Measurements from ENCODE around the gene ST6GALNAC5. TPM values are rescaled to one million over a fixed set of nuclear protein-coding genes. Genes with fewer than 3 reads are reported as not detected.

Gene ST6GALNAC5
- total and polyA plus RNA-seq, 9 donors: 2.9 to 21.0 (median 9.9) TPM

DNA sequence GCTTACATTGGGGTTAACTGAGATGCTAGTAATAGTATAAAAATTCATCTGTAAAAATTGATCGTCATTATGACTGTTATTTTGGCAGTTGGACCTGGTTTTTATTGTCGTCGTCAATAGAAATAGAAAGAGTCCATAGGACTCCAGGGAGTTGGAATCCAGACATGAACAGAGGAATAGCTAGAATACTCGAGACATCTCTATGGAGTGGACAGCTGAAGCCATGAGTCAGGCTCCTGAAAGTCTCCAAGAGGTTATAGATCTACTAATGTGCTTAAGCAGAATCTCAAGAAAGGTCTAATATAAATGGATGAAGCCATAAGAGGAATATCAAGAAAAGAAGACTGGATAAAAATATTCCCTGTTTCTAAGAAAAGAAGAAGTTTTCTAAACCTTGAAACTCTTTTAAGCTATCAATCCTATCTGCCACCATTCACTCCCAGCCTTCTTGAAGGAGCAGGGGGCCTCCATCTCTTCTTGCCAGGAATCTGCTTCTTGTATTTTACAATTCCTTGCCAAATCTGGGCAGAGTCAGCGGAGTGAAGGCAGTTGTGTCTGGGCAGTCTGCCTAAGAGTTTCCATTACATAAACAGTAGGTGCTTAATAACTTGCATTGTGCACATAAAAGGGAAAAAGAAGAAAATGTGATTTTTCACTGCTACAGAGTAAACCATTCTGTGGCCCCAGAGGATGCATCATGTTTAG, 163.3 kb downstream of the ST6GALNAC5 start:
- Histone ChIP-seq H3K36me3 (no peaks in the 10 kb centered on the region), H3K9me3 (no peaks in the 10 kb centered on the region), H3K4me1 (ENCODE audit: insufficient read depth) (peaks cover 2% of the 10 kb centered on the region), H3K27me3 (no peaks in the 10 kb centered on the region), H3K27ac (no peak overlapping the region), H3K4me3 (no peak overlapping the region)
- 74 to 81% (median 80%) methylated on average over 5 of the region's 5 CpGs for WGBS, 3 donors
- DNase-seq: no peak
- TF ChIP-seq, protein P1, sequence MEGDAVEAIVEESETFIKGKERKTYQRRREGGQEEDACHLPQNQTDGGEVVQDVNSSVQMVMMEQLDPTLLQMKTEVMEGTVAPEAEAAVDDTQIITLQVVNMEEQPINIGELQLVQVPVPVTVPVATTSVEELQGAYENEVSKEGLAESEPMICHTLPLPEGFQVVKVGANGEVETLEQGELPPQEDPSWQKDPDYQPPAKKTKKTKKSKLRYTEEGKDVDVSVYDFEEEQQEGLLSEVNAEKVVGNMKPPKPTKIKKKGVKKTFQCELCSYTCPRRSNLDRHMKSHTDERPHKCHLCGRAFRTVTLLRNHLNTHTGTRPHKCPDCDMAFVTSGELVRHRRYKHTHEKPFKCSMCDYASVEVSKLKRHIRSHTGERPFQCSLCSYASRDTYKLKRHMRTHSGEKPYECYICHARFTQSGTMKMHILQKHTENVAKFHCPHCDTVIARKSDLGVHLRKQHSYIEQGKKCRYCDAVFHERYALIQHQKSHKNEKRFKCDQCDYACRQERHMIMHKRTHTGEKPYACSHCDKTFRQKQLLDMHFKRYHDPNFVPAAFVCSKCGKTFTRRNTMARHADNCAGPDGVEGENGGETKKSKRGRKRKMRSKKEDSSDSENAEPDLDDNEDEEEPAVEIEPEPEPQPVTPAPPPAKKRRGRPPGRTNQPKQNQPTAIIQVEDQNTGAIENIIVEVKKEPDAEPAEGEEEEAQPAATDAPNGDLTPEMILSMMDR (IDR thresholded peaks at IDR 0.05): no peak
- TF ChIP-seq POLR2A (IDR thresholded peaks at IDR 0.05): no peak
- TF ChIP-seq EP300 (IDR thresholded peaks at IDR 0.05): no peak
- intact Hi-C loops (cut with DNase I): no loop called here

DNA sequence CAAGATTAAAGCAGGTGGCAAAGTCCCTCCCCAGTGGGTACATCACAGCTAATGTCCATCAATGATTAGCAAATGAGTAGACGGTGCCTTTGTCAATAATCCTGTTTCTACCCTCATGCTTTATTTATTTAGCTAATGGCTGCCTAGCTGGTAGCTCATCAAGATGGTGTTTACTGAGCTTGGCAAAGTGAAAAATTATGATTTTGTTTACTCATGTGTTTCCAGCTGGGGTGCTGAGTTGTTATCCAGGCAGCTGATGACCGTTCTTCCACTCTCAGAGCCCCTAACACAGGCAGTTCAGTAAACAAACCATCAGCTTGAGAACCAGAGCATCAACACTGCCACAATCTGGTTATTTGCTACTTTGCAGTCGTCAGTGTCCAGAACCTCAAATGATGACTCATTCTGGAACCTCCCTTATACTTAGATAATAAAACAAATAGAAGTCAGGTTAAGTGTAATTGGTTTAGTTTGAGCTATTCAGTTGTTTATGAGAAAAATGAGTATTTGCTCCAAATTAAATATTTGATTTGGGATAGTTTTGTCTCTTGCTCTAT, 163.9 kb downstream of the ST6GALNAC5 start:
- no peak for DNase-seq
- no peak for TF ChIP-seq POLR2A (IDR thresholded peaks at IDR 0.05)
- TF ChIP-seq, protein P1 (IDR thresholded peaks at IDR 0.05): peak in 1 of 3 donors; percentile 17
- no peak for TF ChIP-seq EP300 (IDR thresholded peaks at IDR 0.05)

DNA sequence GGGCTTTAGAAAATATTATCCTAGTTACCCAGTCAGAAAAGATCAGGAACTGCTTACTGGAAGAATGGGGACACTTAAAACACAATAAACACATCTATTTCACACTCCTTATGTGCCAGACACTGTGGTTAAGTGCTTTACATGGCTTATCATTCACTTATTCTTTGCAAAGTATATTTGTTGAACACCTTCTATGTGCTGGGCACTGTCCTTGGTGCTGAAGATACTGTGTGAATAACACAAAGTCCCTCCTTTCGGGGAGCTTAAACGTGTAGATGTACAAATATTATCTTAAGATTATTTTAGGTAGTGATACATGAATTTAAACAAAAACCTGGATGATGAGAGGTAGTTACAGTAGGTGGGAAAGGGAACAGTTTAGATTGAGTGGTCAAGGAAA, 169.3 kb downstream of the ST6GALNAC5 start:
- Histone ChIP-seq H3K27ac (no peak overlapping the region), H3K4me1 (ENCODE audit: insufficient read depth) (no peaks in the 10 kb centered on the region), H3K4me3 (no peak overlapping the region), H3K27me3 (no peaks in the 10 kb centered on the region), H3K9me3 (no peaks in the 10 kb centered on the region), H3K36me3 (no peaks in the 10 kb centered on the region)
- 44 to 61% (median 51%) methylated on average over 2 of the region's 2 CpGs for WGBS, 3 donors
- intact Hi-C loops (cut with DNase I): no loop called here
- no peak for TF ChIP-seq POLR2A (IDR thresholded peaks at IDR 0.05)
- no peak for TF ChIP-seq EP300 (IDR thresholded peaks at IDR 0.05)
- TF ChIP-seq, protein P1 (IDR thresholded peaks at IDR 0.05): no peak
- DNase-seq: no peak

More for the DNA sequence above, 163.9 kb downstream of the ST6GALNAC5 start:
- 20 to 43% (median 24%) methylated on average over 3 of the region's 3 CpGs for WGBS, 3 donors
- Histone ChIP-seq H3K27ac (no peak overlapping the region), H3K27me3 (no peaks in the 10 kb centered on the region), H3K4me1 (ENCODE audit: insufficient read depth) (peaks cover 2% of the 10 kb centered on the region), H3K36me3 (no peaks in the 10 kb centered on the region), H3K4me3 (no peak overlapping the region), H3K9me3 (no peaks in the 10 kb centered on the region)
- intact Hi-C loops (cut with DNase I): no loop called here

DNA sequence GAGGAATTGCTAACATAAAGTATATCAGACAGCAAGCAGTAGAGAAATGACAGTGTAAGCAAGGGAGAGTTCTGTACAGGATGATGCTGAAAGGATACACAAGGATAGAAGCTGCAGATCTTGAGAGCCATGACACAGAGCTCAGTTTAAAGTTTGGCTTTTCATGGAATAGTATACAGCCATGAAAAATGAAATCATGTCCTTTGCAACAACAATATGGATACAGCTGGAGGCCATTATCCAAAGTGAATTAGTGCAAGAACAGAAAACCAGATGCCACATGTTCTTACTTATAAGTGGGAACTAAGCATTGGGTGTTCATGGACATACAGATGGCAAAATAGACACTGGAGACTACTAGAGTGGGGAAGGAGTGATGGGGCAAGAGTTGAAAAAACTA, 169.8 kb downstream of the ST6GALNAC5 start:
- no peak for DNase-seq
- Histone ChIP-seq H3K4me1 (ENCODE audit: insufficient read depth) (no peaks in the 10 kb centered on the region), H3K4me3 (no peak overlapping the region), H3K27me3 (no peaks in the 10 kb centered on the region), H3K36me3 (no peaks in the 10 kb centered on the region), H3K27ac (no peak overlapping the region), H3K9me3 (no peaks in the 10 kb centered on the region)
- no peak for TF ChIP-seq POLR2A (IDR thresholded peaks at IDR 0.05)
- intact Hi-C loops (cut with DNase I): no loop called here

DNA sequence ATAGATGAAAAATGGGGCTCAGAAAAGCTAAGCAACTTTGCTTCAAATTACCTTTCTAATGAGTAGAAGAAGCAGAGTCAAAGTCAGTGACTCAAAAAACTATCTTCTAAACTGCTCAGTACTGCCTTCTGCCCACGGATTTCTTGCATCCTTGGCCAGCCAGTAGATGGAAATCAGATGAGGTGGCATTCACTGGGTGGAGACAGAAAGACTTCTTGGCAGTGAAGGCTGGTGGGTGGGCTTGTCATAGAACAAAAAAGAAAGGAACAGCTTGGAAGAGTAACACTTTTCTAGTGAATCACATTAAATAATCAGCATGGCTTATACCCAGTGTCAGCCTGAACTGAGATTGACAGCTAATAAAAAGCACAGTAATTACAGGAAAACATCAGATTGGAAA, 170.7 kb downstream of the ST6GALNAC5 start:
- TF ChIP-seq EP300 (IDR thresholded peaks at IDR 0.05) (no peak), POLR2A (IDR thresholded peaks at IDR 0.05) (no peak)
- TF ChIP-seq, protein P1 (IDR thresholded peaks at IDR 0.05): no peak
- intact Hi-C loops (cut with DNase I): no loop called here
- Histone ChIP-seq H3K27me3 (no peaks in the 10 kb centered on the region), H3K36me3 (no peaks in the 10 kb centered on the region), H3K27ac (no peak overlapping the region), H3K9me3 (no peaks in the 10 kb centered on the region), H3K4me3 (no peak overlapping the region), H3K4me1 (ENCODE audit: insufficient read depth) (no peaks in the 10 kb centered on the region)
- no peak for DNase-seq
- WGBS, 3 donors: 52 to 64% (median 56%) methylated on average over 1 of the region's 1 CpG

Measured in ovary (tissue), 9 donors.